Measurements from ENCODE around the gene NRBF2. TPM values are rescaled to one million over a fixed set of nuclear protein-coding genes. Genes with fewer than 3 reads are reported as not detected.
A peak's percentile ranks its signal among the peaks of the same experiment; 100 is the strongest.

The NRBF2 gene
- total RNA-seq, 4 donors from 2014 or later, result 10.2 to 29.2 (median 13.3) TPM

- intact Hi-C loops (cut with DNase I; ENCODE audit: low total_unique reads) (no loop called here), in situ Hi-C loops (cut with MboI; ENCODE audit: low sequenced_read_pairs in 4 of 4) (loop anchor here in 3 of 4 donors (25.0 kb wide), 2 partner anchors 292 to 1067 kb away; partner anchors contain the start of genes ADO (in 2 of the 3) and EGR2 (in 2 of the 3))
- Histone ChIP-seq H3K36me3 (no peaks in the 10 kb centered on the region), H3K27me3 (no peaks in the 10 kb centered on the region), H3K4me1 (no peaks in the 10 kb centered on the region), H3K9me3 (no peaks in the 10 kb centered on the region), H3K27ac (no peak overlapping the region), H3K4me3 (no peak overlapping the region)
- TF ChIP-seq POLR2A (IDR thresholded peaks at IDR 0.05), result no peak
- TF ChIP-seq, protein P1, sequence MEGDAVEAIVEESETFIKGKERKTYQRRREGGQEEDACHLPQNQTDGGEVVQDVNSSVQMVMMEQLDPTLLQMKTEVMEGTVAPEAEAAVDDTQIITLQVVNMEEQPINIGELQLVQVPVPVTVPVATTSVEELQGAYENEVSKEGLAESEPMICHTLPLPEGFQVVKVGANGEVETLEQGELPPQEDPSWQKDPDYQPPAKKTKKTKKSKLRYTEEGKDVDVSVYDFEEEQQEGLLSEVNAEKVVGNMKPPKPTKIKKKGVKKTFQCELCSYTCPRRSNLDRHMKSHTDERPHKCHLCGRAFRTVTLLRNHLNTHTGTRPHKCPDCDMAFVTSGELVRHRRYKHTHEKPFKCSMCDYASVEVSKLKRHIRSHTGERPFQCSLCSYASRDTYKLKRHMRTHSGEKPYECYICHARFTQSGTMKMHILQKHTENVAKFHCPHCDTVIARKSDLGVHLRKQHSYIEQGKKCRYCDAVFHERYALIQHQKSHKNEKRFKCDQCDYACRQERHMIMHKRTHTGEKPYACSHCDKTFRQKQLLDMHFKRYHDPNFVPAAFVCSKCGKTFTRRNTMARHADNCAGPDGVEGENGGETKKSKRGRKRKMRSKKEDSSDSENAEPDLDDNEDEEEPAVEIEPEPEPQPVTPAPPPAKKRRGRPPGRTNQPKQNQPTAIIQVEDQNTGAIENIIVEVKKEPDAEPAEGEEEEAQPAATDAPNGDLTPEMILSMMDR (IDR thresholded peaks at IDR 0.05 in 4 of 5, conservative IDR thresholded peaks at IDR 0.05 in 1 of 5), result no peak
- no peak for ATAC-seq
- DNase-seq, result no peak
Observed at GRCh38 chr10:63103971-63104409, 29.1 kb upstream of the NRBF2 start.

- H3K9me3 ChIP-seq, result no peaks in the 10 kb centered on the region
- in situ Hi-C loops (cut with MboI; ENCODE audit: low sequenced_read_pairs in 4 of 4) (loop anchor here in 3 of 4 donors (25.0 kb wide), 2 partner anchors 293 to 1068 kb away; partner anchors contain the start of genes ADO (in 2 of the 3) and EGR2 (in 2 of the 3)), intact Hi-C loops (cut with DNase I; ENCODE audit: low total_unique reads) (no loop called here)
- H3K27me3 ChIP-seq, result no peaks in the 10 kb centered on the region
- no peak for ATAC-seq
- no peak for DNase-seq
- no peak overlapping the region for H3K4me3 ChIP-seq
- H3K36me3 ChIP-seq, result no peaks in the 10 kb centered on the region
- H3K27ac ChIP-seq, result no peak overlapping the region
- no peak for TF ChIP-seq POLR2A (IDR thresholded peaks at IDR 0.05)
- TF ChIP-seq, protein P1 (IDR thresholded peaks at IDR 0.05 in 4 of 5, conservative IDR thresholded peaks at IDR 0.05 in 1 of 5), result no peak
- H3K4me1 ChIP-seq, result no peaks in the 10 kb centered on the region
Observed at GRCh38 chr10:63105225-63106110, 27.7 kb upstream of the NRBF2 start.

GRCh38 chr10:63106111-63106755 lies 26.9 kb upstream of the NRBF2 start:
- H3K9me3 ChIP-seq, result no peaks in the 10 kb centered on the region
- no peak overlapping the region for H3K4me3 ChIP-seq
- H3K4me1 ChIP-seq, result no peaks in the 10 kb centered on the region
- H3K27ac ChIP-seq, result peak overlapping the region in 1 of 4 donors; percentile 17
- no peaks in the 10 kb centered on the region for H3K36me3 ChIP-seq
- in situ Hi-C loops (cut with MboI; ENCODE audit: low sequenced_read_pairs in 4 of 4), result loop anchor here in 3 of 4 donors (25.0 kb wide), 2 partner anchors 294 to 1069 kb away; partner anchors contain the start of genes ADO (in 2 of the 3) and EGR2 (in 2 of the 3)
- intact Hi-C loops (cut with DNase I; ENCODE audit: low total_unique reads), result no loop called here
- H3K27me3 ChIP-seq, result no peaks in the 10 kb centered on the region
- TF ChIP-seq, protein P1 (IDR thresholded peaks at IDR 0.05 in 4 of 5, conservative IDR thresholded peaks at IDR 0.05 in 1 of 5), result no peak
- no peak for TF ChIP-seq POLR2A (IDR thresholded peaks at IDR 0.05)
- DNase-seq, result peak in 1 of 2 donors; percentile 48
- no peak for ATAC-seq

DNA sequence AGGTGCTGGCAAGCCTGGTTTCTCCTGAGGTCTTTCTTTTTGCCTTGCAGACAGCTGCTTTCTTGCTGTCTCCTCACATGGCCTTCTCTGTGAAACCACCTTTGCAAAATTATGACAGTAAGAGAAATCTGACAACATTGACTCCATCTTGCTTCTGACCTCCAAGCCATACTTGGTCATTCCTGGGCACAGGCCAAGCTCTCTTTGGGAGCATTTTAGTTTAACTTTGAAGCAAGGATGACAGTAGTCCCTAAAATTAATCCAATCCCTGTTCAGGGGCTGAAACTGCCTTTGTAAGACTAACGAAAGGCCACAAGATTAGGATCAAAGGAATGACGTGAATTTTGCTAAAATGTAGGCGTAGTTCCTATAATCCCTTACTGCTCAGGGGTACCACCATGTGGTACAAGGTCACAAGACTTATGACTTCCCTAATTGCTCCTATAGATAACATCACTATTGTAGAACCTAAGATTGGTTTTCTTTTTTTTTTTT lies 25.1 kb upstream of the NRBF2 start:
- H3K4me3 ChIP-seq, result no peak overlapping the region
- ATAC-seq, result no peak
- H3K4me1 ChIP-seq, result no peaks in the 10 kb centered on the region
- DNase-seq, result no peak
- no peak overlapping the region for H3K27ac ChIP-seq
- TF ChIP-seq, protein P1 (IDR thresholded peaks at IDR 0.05 in 4 of 5, conservative IDR thresholded peaks at IDR 0.05 in 1 of 5), result no peak
- TF ChIP-seq POLR2A (IDR thresholded peaks at IDR 0.05), result no peak
- in situ Hi-C loops (cut with MboI; ENCODE audit: low sequenced_read_pairs in 4 of 4), result loop anchor here in 3 of 4 donors (25.0 kb wide), 2 partner anchors 296 to 1071 kb away; partner anchors contain the start of genes ADO (in 2 of the 3) and EGR2 (in 2 of the 3)
- no peaks in the 10 kb centered on the region for H3K9me3 ChIP-seq
- H3K36me3 ChIP-seq, result no peaks in the 10 kb centered on the region
- intact Hi-C loops (cut with DNase I; ENCODE audit: low total_unique reads), result no loop called here
- H3K27me3 ChIP-seq, result no peaks in the 10 kb centered on the region
